Stimulated activated CD4-positive, alpha-beta T cell treated with anti-CD3 and anti-CD28 coated beads, Interleukin-2, amount 100 ng/mL, for 24 hours (primary cell): ENCODE data around the gene CASK.
A peak's percentile ranks its signal among the peaks of the same experiment; 100 is the strongest.

Experiments used
- DNase-seq, 2 donors: peaks; one replicate each; pipeline ENCODE4 v3.0.0-alpha.2; 2020

The CASK gene

GRCh38 chrX:41923211-41923977, at the start of gene CASK:
Gene CASK, minus strand, starts transcription at chrX:41923554. Its CDS starts 566 bp downstream, at chrX:41922988.
- DNase-seq = peak; percentile 86 to 89

GRCh38 chrX:41971346-41971745, 48.0 kb upstream of the CASK start:
- no peak for DNase-seq

- no peak for DNase-seq
Observed at GRCh38 chrX:41970419-41970818, 47.1 kb upstream of the CASK start.

GRCh38 chrX:41963348-41963747, 40.0 kb upstream of the CASK start:
- no peak for DNase-seq

GRCh38 chrX:41960142-41960541, 36.8 kb upstream of the CASK start:
- DNase-seq = no peak

GRCh38 chrX:41958861-41959260, 35.5 kb upstream of the CASK start:
- no peak for DNase-seq

- DNase-seq = no peak
Observed at GRCh38 chrX:41956027-41956426, 32.7 kb upstream of the CASK start.

GRCh38 chrX:41952102-41952501, 28.7 kb upstream of the CASK start:
- DNase-seq = no peak

- DNase-seq = no peak
Observed at GRCh38 chrX:41946989-41947612, 23.7 kb upstream of the CASK start.

GRCh38 chrX:41946235-41946634, 22.9 kb upstream of the CASK start:
- DNase-seq = no peak

- no peak for DNase-seq
Observed at GRCh38 chrX:41935832-41936231, 12.5 kb upstream of the CASK start.

GRCh38 chrX:41933546-41933945, 10.2 kb upstream of the CASK start:
- no peak for DNase-seq

GRCh38 chrX:41932885-41933284, 9.5 kb upstream of the CASK start:
- DNase-seq = no peak

GRCh38 chrX:41931591-41931990, 8.2 kb upstream of the CASK start:
- no peak for DNase-seq

GRCh38 chrX:41923978-41924683, 777 bp upstream of the CASK start:
- peak; percentile 32 to 33 for DNase-seq

- peak; percentile 18 to 25 for DNase-seq
Observed at GRCh38 chrX:41922431-41923151, 763 bp downstream of the CASK start.

GRCh38 chrX:41921492-41922430, 1.6 kb downstream of the CASK start:
- DNase-seq = peak; percentile 32 to 40

GRCh38 chrX:41919870-41920269, 3.5 kb downstream of the CASK start:
- DNase-seq = no peak

- DNase-seq = no peak
Observed at GRCh38 chrX:41917517-41917916, 5.8 kb downstream of the CASK start.

- no peak for DNase-seq
Observed at GRCh38 chrX:41913476-41913875, 9.9 kb downstream of the CASK start.

GRCh38 chrX:41912923-41913322, 10.4 kb downstream of the CASK start:
- no peak for DNase-seq

- DNase-seq = no peak
Observed at GRCh38 chrX:41909068-41909467, 14.3 kb downstream of the CASK start.
